Measurements from ENCODE around the gene CLEC2B.

CLEC2B gene

GRCh38 chr12:9868311-9868801 is 798 bp downstream of the CLEC2B start:
- ATAC-seq, result no peak

DNA sequence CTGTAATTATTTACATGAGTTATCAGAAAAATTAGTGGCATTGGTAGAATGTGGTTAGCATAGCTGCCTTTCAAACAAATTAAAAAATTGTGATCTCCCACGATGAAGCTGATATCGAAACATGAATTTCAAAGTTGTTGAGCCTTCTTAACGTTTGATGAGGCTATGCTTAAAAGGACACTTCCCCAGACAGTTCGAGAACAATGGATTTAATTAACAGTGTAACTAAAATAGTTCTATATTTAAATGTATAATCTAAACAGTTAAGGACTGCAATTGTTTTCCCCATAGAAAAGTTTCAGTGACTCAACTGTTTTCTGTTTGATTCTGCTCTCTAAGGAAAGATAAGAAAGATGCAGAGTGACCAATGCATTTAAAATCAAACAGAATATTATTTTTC is 1.6 kb downstream of the CLEC2B start:
- ATAC-seq, result no peak

DNA sequence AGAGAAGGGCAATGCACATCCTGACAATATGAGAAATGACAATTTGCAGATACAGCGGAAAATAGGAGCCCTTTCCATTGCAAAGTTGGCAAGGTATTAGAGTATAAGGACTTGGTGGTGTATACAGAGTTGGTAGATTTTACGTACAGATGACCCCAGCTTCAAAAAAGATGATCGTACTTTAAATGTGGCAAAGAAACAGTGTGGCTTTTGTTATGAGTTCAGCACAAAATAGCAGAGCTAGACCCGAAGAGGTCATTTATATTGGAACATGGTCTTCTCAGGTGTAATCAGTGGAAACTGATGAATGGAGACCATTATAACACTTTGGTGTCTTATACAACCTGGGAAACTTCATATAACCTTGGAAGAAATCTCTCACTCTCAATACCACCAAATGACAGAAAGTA is 2.3 kb downstream of the CLEC2B start:
- ATAC-seq, result no peak

DNA sequence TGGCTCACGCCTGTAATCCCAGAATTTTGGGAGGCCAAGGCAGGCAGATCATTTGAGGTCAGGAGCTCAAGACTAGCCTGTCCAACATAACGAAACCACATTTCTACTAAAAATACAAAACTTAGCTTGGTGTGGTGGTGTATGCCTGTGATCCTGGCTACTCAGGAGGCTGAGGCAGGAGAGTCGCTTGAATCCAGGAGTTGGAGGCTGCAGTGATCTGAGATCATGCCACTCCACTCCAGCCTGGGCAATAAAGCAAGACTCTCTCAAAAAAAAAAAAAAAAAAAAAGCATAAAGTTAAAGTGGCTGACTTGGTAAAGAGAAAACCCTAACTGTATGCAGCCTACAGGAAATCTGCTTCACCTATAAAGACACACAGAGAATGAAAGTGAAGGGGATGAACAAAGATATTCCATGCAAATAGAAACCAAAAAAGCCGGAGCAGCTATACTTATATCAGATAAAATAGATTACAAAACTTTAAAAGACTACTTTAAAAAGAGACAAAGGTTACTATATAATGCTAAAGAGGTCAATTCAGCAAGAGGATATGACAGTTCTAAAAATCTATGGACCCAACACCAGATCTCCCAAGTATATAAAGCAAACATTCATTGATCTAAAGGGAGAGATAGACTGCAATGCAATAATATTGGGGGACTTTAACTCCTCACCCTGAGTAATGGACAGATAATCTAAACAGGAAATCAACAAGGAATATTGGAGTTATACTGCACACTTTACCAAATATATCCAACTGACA is 4.1 kb downstream of the CLEC2B start:
- peak; percentile 30 to 39 for ATAC-seq

DNA sequence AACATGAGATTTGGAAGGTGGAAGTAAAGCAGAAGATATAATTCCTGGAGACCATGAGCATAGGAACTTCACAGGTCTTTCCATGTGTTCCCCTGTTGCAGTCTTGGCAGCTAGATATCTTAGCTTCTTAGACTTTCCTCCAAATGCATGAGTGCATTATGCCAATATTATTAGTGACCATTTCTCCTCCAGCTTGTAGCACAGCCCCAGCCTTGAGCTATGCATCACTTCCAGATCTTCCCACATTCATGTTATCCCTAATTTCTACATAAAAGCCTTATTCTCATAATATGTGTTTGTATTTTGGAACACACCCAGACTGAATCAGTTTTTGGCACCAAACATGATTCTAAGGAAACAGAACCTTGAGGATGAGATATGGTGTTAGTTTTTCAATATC is 11.0 kb downstream of the CLEC2B start:
- ATAC-seq, result no peak

DNA sequence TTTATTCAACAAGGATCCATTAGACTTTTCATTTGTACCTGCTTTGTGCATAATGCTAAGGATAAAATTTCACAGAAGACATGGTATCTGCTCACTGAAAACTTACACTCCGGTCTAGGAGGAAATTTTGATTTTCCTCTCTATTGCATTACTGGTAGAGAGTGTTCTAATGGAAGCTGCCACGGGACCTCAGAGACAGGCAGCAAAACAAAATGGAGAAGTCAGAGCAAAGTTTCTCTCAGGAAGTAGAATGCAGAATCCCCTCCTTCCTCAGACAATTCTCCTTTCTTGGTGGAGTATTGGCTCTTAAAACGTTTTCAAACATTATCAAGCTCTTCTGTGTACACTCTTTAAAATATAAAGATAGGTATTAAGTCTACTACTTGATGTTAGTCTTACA is 12.3 kb downstream of the CLEC2B start:
- ATAC-seq, result no peak

- no peak for ATAC-seq
These were observed 13.0 kb downstream of the CLEC2B start for GRCh38 chr12:9856151-9856550.

DNA sequence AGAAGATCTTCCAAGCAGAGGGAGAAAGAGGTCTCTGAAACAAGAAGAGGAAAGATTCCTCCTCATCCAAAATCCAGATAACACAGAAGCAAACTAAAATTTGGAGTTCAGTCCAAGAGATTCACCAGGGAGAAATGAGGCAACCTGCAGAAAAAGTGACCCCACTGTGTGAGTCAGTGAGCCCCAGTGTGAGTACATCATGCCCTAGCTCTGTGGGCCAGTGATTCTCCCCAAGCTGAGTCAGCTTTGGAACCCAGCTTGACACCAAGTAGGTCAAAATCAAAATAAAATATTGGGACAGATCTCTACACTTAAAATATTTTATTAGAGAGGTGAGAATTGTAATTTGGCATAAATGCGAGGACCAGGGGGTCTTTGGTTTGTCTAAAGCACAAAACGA is 17.2 kb downstream of the CLEC2B start:
- no peak for ATAC-seq

DNA sequence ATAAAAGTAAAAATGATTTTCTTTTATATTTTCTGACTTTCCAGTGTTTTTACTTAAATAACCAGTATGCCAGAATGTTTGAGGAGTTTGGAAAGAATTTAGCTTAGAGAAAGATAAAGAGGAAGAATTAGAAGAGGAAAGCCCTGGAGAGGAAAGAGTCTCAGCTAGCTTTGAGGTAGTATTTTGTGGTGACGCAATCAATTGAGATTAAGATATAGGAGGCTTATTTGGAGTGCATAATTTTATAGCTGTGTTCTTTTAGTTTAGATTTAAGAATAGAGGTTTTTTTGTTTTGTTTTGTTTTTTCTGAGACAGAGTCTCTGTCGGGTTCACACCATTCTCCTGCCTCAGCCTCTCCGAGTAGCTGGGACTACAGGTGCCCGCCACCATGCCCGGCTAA is 18.1 kb downstream of the CLEC2B start:
- no peak for ATAC-seq

DNA sequence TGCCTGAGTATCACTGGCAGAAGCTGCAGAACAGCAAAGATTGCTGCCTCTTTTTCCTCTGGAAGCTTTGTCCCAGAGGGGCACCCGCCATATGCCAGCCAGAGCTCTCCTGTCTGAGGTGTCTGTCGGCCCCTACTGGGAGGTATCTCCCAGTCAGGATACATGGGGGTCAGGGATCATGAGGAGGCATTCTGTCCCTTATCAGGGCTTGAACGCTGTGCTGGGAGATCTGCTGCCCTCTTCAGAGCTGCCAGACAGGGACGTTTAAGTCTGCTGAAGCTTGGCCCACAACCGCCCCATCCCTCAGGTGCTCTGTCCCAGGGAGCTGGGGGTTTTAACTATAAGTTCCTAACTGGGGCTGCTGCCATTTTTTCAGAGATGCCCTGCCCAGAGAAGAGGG is 20.3 kb downstream of the CLEC2B start:
- ATAC-seq, result no peak

DNA sequence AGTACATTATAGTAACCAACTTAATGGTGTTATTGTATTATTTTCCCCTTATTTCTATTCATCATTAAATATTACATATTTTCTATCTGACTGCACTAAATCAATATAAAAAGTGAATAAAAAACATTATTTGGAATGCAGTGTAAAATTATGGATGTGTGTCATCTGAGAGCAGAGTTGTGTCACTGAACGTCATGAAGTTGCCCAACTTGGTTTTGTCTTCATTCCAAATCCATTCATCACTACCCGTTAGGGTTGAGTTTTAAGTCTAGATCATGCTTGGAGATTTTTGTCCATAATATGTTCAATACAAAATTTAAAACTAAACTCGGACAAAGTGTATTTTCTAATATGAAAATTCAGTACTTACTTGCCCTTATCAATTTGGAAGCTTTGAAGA is 25.7 kb downstream of the CLEC2B start:
- ATAC-seq, result no peak

DNA sequence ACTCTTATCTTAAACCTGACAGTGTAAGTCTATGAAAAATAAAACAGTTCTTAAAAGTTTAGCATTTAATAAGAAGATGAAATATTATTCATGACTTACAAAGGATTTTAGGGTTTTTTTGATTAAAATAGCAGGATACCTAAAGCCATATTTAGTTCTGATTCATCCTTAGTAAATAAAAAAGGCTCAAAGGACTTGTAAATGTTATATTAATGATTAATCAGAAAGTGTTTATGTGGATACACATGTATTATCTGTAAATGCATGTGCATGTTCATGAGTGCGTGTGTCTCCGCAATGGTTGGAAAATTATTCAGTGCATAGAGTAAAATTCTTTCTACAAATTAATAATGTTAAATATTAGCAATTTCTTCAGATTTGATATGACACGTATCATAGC is 37.4 kb downstream of the CLEC2B start:
- ATAC-seq, result no peak

DNA sequence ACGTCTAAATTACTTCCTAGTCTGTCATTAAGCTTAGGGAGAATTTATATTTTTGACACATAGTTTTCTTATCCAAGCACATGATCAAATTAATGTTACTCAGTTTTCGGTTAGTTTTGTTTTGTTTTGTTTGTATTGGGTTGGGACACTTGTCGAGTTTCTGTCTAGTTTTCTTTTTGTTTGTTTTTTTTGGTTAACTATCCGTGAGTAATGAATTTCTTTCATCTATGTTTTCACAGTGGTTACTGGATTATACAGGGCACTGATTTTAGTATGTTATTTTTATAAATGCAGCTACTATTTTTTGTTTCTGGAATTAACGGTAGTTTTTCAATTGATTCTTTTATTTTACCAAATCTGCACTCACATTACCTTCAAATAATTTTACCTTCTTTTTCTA is 39.2 kb downstream of the CLEC2B start:
- ATAC-seq, result no peak

DNA sequence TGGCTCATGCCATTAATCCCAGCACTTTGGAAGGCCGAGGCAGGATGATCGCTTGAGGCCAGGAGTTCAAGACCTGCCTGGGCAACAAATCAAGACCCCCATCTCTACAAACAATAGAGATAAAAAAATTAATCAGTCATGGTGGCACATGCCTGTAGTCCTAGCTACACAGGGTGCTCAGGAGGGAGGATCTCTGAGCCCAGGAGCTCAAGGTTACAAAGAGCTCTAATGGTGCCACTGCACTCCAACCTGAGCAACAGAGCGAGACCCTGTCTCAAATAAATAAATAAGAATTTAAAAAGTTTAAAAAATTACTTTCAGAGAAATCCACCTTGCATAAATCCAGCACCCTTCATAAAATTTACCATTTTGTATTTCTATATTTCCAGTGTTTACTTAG is 39.7 kb downstream of the CLEC2B start:
- no peak for ATAC-seq

DNA sequence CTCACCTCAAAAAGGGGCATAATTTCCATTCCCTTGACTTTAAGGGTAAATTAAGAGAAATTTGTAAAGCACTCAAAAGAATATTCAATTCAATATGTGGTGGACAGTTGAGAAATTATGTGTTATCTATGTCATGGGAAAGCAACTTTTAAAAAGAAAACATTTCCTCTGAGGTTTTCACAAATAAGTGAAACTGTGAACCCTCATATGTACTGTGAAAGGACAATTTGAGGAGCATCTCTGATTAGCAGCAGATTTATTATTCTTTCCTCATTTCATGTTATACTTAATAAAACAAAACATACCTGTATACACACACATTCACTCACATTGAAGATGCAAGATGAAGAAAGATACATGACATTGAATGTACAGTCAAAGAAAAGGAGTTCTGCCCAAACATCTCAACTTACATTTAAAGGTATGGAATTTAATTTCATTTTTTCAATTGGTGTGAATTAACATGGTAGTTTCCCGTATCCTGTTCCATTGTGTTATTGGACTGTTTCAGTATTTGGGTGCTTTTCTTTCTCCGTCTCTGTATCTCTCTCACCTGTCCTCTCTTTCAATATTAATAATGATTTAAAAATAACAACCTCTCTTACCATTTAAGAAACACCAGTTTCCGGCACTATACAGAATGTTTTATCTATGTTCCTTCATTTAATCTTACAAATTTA is 41.8 kb downstream of the CLEC2B start, which contains the start of gene KLRF1:
Gene KLRF1 (plus strand): TSS at position 273 of the 680 bp plus-strand sequence. CDS start 64 bp downstream, at position 337.
- no peak for ATAC-seq

- no peak for ATAC-seq
These were observed 48.7 kb downstream of the CLEC2B start for GRCh38 chr12:9820281-9820930.

- peak; percentile 97 to 98 for ATAC-seq
These were observed 55.0 kb downstream of the CLEC2B start for GRCh38 chr12:9813821-9814798.

DNA sequence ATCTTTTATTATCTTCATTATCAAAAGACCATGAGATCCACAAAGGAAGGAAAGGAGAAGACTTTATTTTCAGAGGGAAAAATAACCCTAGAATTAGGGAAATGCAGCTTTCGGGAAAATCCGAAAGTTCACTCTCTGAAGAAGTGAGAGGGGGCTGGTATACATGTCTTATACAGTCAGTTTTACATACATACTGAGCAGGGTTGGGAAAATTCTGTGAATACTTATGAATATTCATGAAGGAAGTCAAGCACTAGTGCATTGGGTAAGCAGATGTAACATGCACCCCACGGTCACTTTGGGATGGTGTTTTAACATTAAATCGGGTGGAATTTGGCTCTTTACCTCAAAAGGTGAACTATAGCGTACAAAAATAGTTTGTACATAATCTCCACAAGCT is 57.5 kb downstream of the CLEC2B start:
- ATAC-seq, result no peak

DNA sequence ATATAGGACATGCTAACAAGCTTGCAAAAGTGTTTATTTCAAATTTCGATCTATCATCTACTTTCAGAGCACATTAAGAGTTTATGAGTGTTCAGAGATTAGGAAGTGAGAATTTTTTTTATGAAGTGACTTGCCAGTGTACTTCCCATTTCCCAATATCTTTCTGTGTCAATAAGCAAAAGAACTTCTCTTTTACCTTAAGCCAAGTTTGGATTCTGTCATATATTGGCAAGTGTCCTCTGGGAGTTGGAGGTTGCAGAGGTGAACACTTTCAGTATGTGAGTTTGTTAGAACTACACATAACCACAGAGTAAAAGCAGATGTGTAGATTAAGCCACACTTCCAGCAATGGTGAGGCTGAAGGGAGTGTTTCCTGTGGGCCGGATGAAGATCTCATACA is 58.5 kb downstream of the CLEC2B start:
- ATAC-seq, result no peak

DNA sequence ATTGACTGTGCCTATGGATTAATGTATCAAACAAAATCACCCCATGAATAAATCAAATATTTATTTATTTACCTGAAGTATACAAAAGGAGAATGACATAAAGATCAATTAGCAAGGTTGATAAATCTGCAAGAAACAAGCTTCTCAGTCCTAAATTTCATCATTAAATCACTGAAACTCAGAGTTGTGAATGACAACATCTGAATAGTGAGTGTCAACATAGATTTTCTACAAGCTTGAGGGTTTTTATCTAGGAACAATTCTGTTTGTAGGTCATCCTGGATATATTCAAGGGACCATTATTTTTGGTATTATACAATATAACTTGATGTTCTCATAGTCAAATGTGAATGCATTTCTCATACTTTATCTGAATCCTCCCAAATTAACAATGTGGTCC is 59.3 kb downstream of the CLEC2B start:
- ATAC-seq, result no peak

DNA sequence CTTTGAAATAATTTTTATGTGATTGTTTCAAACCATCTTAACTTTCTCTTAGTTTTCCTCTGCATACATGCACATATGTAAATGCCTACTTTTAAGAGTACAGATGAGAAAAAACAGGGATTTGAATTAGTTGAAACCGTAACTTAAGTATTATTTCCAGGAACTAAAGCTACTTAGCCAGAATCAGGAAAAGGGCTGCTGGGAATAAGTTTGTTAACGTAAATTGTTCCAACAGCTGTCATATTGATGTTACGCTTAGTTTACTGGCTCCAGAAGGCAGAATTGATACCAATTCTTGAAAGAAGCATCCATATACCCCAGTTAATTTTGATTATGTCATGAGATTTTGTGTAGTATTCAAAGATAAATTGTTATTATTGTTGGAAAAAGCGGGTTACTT is 59.8 kb downstream of the CLEC2B start:
- no peak for ATAC-seq

DNA sequence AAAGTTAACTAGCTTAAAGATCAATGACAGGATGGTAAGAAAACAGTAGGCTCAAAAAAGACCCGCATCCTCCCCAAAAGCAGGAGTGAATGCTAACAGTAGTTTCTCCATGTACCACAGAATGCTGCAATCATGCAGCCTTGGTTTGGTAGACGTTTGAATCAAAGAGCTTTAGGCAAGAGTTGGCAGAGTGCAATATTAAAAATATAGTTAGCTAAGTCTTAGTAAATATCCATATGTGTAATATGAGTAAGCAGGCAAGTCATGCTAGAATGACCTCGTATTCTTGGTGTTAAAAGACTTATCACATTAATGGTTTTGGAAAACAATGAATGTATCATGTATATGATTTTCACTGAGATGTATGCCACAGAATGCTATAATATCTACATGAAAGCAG is 60.6 kb downstream of the CLEC2B start:
- ATAC-seq, result peak in 1 of 2 donors; percentile 27

DNA sequence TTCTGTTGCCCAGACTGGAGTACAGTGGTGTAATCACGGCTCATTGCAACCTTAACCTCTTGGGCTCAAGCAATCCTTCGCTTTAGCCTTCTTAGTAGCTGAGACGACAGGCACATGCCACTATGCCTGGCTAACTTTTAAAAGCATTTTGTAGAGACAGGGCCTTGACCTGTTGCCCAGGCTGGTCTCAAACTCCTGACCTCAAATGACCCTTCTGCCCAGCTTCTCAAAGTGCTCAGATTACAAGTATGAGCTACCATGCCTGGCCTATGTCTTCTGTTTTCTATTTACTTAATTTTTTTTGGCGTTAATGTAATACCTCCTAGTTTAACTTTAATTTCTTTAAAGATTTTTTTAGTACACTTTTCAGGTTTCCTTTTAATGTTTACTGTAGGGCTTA is 62.4 kb downstream of the CLEC2B start:
- no peak for ATAC-seq

Measured in activated CD4-positive, CD25-positive, alpha-beta regulatory T cell treated with anti-CD3 and anti-CD28 coated beads, Interleukin-2, amount 50 U/mL, for 24 hours (primary cell).